Peyer's patch (tissue), 4 donors: ENCODE results near the gene TMEM25.

ENCODE experiments used
- CTCF ChIP-seq, 6 experiments: fragments of 450-650 bp in 4 of 6; fragments of 200-600 bp in 2 of 6; sonication (generic) in 1 of 6; IDR thresholded peaks; one replicate each; pipeline ENCODE4 v1.5.1; 2017 to 2019; ENCODE audit warnings: antibody characterized with exemption in 6 of 6, mild to moderate bottlenecking in 3 of 6, moderate library complexity in 1 of 6
- POLR2A ChIP-seq, 2 donors: fragments of 450-650 bp; IDR thresholded peaks; one replicate each; pipeline ENCODE4 v1.5.1; 2017; ENCODE audit warnings: antibody characterized with exemption in 2 of 2, mild to moderate bottlenecking in 2 of 2, moderate library complexity in 2 of 2

DNA sequence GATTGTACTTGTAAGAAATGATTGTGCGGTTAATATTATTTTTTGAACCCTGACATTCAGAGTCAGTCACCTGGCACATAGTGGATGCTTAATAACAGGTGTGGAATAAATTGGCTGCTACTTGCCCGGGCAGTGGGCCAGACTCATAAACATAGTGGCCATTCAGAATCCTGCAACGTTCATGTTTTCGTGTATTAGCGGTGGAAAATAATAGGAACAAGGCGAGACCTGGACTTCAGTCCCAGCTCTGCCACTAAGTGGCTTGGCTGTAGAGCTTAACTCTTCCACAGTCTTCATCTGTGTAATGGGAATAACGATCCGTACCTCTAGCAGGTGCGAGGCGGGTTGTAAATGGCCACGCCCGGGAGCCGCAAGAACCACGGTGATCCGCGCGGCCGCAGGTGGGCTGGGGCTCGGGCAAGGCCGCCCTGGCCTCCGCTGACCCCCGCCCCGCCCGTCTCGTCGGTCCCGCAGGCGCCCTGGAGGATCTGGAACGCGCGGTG is 761 bp upstream of the TMEM25 start:
- TF ChIP-seq CTCF (IDR thresholded peaks at IDR 0.05) (peak in 3 of 6 experiments; percentile 27 to 33 (median 33)), POLR2A (IDR thresholded peaks at IDR 0.05) (peak; percentile 43 to 58)
